ENCODE data around the gene RAI1.
"Not testable (repeated sequence)": the region's sequence is repeated elsewhere in the genome, so short reads cannot be mapped to it uniquely, and the experiment has no call there.

GRCh38 chr17:17632690-17633089 lies 48.6 kb upstream of the RAI1 start:
- not testable (repeated sequence) for TF ChIP-seq CTCF, ZNF639 (tag by site-specific recombination; IDR thresholded peaks at IDR 0.05)

Data from HEK293 (cell line).